DOHH2 (cell line): ENCODE measurements around the gene AGTPBP1.
A peak's percentile ranks its signal among the peaks of the same experiment; 100 is the strongest.
"Not testable (repeated sequence)": the region's sequence is repeated elsewhere in the genome, so short reads cannot be mapped to it uniquely, and the experiment has no call there.

Experiments used
- H3F3A ChIP-seq: fragments of 200-600 bp; sonication (generic), shearing (Covaris generic); 2 replicates; pipeline ENCODE4 v1.6.0; 2016; ENCODE audit warnings: antibody characterized with exemption, mild to moderate bottlenecking; ENCODE audit not compliant: control insufficient read depth, insufficient read depth
- H3K27ac ChIP-seq: fragments of 200-600 bp; sonication (generic); 2 replicates; pipeline ENCODE4 v1.5.1; 2014; ENCODE audit warnings: low read depth, mild to moderate bottlenecking, low read length, moderate library complexity
- H3K27me3 ChIP-seq: fragments of 200-600 bp; sonication (generic); 2 replicates; pipeline ENCODE4 v1.6.1; 2014; ENCODE audit warnings: mild to moderate bottlenecking, low read length, mixed read lengths; ENCODE audit not compliant: control insufficient read depth
- H3K36me3 ChIP-seq: fragments of 200-600 bp; sonication (generic); 2 replicates; pipeline ENCODE4 v1.6.1; 2014; ENCODE audit warnings: mild to moderate bottlenecking, low read length, moderate library complexity, mixed read lengths; ENCODE audit not compliant: control insufficient read depth
- H3K4me1 ChIP-seq: fragments of 200-600 bp; sonication (generic); 2 replicates; pipeline ENCODE4 v1.6.1; 2014; ENCODE audit warnings: mild to moderate bottlenecking, low read length, mixed read lengths; ENCODE audit not compliant: control insufficient read depth
- H3K4me2 ChIP-seq: fragments of 200-600 bp; sonication (generic); 2 replicates; pipeline ENCODE4 v1.6.0; 2014; ENCODE audit warnings: mild to moderate bottlenecking, low read length, moderate library complexity
- H3K4me3 ChIP-seq: fragments of 200-600 bp; sonication (generic); 2 replicates; pipeline ENCODE4 v1.5.1; 2014; ENCODE audit warnings: mild to moderate bottlenecking, low read length, mixed read lengths
- H3K79me2 ChIP-seq: fragments of 200-600 bp; sonication (generic); 2 replicates; pipeline ENCODE4 v1.6.1; 2014; ENCODE audit warnings: mild to moderate bottlenecking, low read length, mixed read lengths; ENCODE audit not compliant: control insufficient read depth
- H3K9me2 ChIP-seq: fragments of 200-600 bp; sonication (generic); replicated peaks from 2 replicates; pipeline ENCODE4 v1.6.1; 2014; ENCODE audit warnings: mild to moderate bottlenecking, low read length, mixed read lengths; ENCODE audit not compliant: control insufficient read depth
- H3K9me3 ChIP-seq: fragments of 200-600 bp; sonication (generic); 2 replicates; pipeline ENCODE4 v1.6.1; 2014; ENCODE audit warnings: antibody characterized with exemption, low read length, mixed read lengths; ENCODE audit not compliant: control insufficient read depth, insufficient read depth
- H4K20me1 ChIP-seq: fragments of 200-600 bp; sonication (generic); 2 replicates; pipeline ENCODE4 v1.6.0; 2014; ENCODE audit warnings: low read depth, mild to moderate bottlenecking, antibody characterized with exemption, low read length, moderate library complexity; ENCODE audit not compliant: control insufficient read depth, insufficient read depth
- CTCF ChIP-seq: fragments of 200-600 bp; sonication (generic); IDR thresholded peaks from one replicate; pipeline ENCODE4 v1.5.1; 2014; ENCODE audit warnings: antibody characterized with exemption, mild to moderate bottlenecking, low read depth, low read length; ENCODE audit not compliant: poor library complexity, severe bottlenecking
- EZH2phosphoT487 ChIP-seq: fragments of 200-600 bp; sonication (generic); IDR thresholded peaks from 2 replicates; pipeline ENCODE4 v1.6.1; 2017; ENCODE audit warnings: borderline replicate concordance, mild to moderate bottlenecking, antibody characterized with exemption, low read length, moderate library complexity, mixed read lengths

AGTPBP1 gene

GRCh38 chr9:85741875-85742596 is at the start of gene AGTPBP1:
Gene AGTPBP1, minus strand, starts transcription at chr9:85741954. Its CDS starts 29,421 bp downstream, at chr9:85712533.
- no peak for TF ChIP-seq EZH2phosphoT487
- peak; percentile 15 for TF ChIP-seq CTCF
- Histone ChIP-seq H3K4me2 (peak within 1 kb of the TSS; percentile 96), H3K27me3 (no peaks in the 10 kb centered on the region), H3K4me3 (peak within 1 kb of the TSS; percentile 95), H3K36me3 (no peaks in the 10 kb centered on the region), H3K9me3 (no peaks in the 10 kb centered on the region), H3K79me2 (peaks cover 46% of the 10 kb centered on the region), H3F3A (no peaks in the 10 kb centered on the region), H3K27ac (peak within 1 kb of the TSS; percentile 76), H3K4me1 (peaks cover 23% of the 10 kb centered on the region), H3K9me2 (no peaks in the 10 kb centered on the region), H4K20me1 (peaks cover 9% of the 10 kb centered on the region; the same call in 1 of the 2 replicates)

GRCh38 chr9:85786116-85786515 is 44.4 kb upstream of the AGTPBP1 start:
- H4K20me1 ChIP-seq, H3K4me2 ChIP-seq, H3K79me2 ChIP-seq, H3K9me2 ChIP-seq, H3K9me3 ChIP-seq, H3K4me3 ChIP-seq, H3K27me3 ChIP-seq, H3F3A ChIP-seq, H3K36me3 ChIP-seq, H3K4me1 ChIP-seq, H3K27ac ChIP-seq: not testable (repeated sequence)

GRCh38 chr9:85773844-85774243 is 32.1 kb upstream of the AGTPBP1 start:
- not testable (repeated sequence) for H4K20me1 ChIP-seq, H3K9me3 ChIP-seq, H3F3A ChIP-seq, H3K4me2 ChIP-seq, H3K4me1 ChIP-seq, H3K79me2 ChIP-seq, H3K27me3 ChIP-seq, H3K9me2 ChIP-seq, H3K4me3 ChIP-seq, H3K27ac ChIP-seq, H3K36me3 ChIP-seq

- H3K36me3 ChIP-seq, H3K27ac ChIP-seq, H3K4me2 ChIP-seq, H3K9me3 ChIP-seq, H3F3A ChIP-seq, H3K4me3 ChIP-seq, H3K27me3 ChIP-seq, H3K9me2 ChIP-seq, H4K20me1 ChIP-seq, H3K79me2 ChIP-seq, H3K4me1 ChIP-seq: not testable (repeated sequence)
These were observed 20.0 kb upstream of the AGTPBP1 start for GRCh38 chr9:85761802-85762201.

GRCh38 chr9:85757716-85758115 is 16.0 kb upstream of the AGTPBP1 start:
- not testable (repeated sequence) for H3K9me2 ChIP-seq, H3K79me2 ChIP-seq, H3K27me3 ChIP-seq, H3K4me1 ChIP-seq, H4K20me1 ChIP-seq, H3K4me2 ChIP-seq, H3K4me3 ChIP-seq, H3K36me3 ChIP-seq, H3K9me3 ChIP-seq, H3K27ac ChIP-seq, H3F3A ChIP-seq

GRCh38 chr9:85756216-85756615 is 14.5 kb upstream of the AGTPBP1 start:
- not testable (repeated sequence) for H3K4me2 ChIP-seq, H3K4me1 ChIP-seq, H3K4me3 ChIP-seq, H3K27ac ChIP-seq, H4K20me1 ChIP-seq, H3K27me3 ChIP-seq, H3K9me2 ChIP-seq, H3K9me3 ChIP-seq, H3K36me3 ChIP-seq, H3F3A ChIP-seq, H3K79me2 ChIP-seq
